Measurements from ENCODE around the gene LRCH4. TPM values are rescaled to one million over a fixed set of nuclear protein-coding genes. Genes with fewer than 3 reads are reported as not detected.

LRCH4 gene
- total and polyA plus RNA-seq, 2 of the 13 experiments (the other 11 are each of a cell fraction or from before 2014, with no cell fraction given): 7.0 to 9.3 TPM

DNA sequence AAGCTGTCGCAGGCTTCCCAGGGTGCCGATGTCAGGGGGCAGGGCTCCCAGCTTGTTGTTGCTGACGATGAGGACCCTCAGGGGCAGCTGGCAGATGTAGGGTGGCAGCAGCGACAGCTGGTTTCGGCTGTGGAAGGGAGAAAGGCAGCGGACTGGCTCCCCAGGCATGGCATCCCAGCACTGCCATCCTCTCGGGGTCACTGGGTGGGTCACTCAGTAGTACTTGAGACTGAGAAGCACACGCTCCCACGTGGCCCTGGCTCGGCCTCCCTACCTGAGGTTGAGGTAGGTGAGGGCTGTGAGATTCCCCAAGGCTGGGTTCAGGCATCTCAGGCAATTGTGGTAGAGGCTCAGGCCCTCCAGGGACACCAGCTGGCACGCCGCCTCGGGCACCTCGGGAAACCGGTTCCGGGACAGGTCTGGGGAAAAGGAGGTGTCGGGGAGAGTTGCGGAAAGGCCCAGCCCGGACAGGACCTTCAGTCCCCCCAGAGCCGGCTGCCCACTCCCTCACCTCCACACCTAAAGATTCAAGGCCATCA is 3.8 kb downstream of the LRCH4 start:
- POLR2A ChIA-PET: interaction anchor here (1.6 kb wide), 1 partner anchor 10 kb away, joined by 8 read pairs; no protein-coding TSS in a partner anchor
- TF ChIP-seq ZNF513 (CRISPR knock-in tag; conservative IDR thresholded peaks at IDR 0.05) (no peak), AGO1 (IDR thresholded peaks at IDR 0.05; ENCODE audit: low read depth, low read length, poor library complexity, severe bottlenecking) (peak; percentile 89), SPEN (CRISPR knock-in tag; IDR thresholded peaks at IDR 0.05; ENCODE audit: low read depth) (no peak), KLF13 (CRISPR knock-in tag; IDR thresholded peaks at IDR 0.05) (no peak), EED (CRISPR knock-in tag; IDR thresholded peaks at IDR 0.05) (no peak), HDAC6 (IDR thresholded peaks at IDR 0.05; ENCODE audit: low read depth, low read length) (no peak), ZNF709 (CRISPR knock-in tag; IDR thresholded peaks at IDR 0.05) (no peak), NCOA5 (CRISPR knock-in tag; IDR thresholded peaks at IDR 0.05) (no peak), ZNF12 (CRISPR knock-in tag; IDR thresholded peaks at IDR 0.05) (no peak), PAXIP1 (CRISPR knock-in tag; conservative IDR thresholded peaks at IDR 0.05) (no peak), KDM5B (CRISPR knock-in tag; IDR thresholded peaks at IDR 0.05; ENCODE audit: borderline replicate concordance) (no peak), AGO2 (optimal IDR thresholded peaks at IDR 0.05; ENCODE audit: low read depth, low read length) (peak; percentile 63)
- TF ChIP-seq, protein P1, sequence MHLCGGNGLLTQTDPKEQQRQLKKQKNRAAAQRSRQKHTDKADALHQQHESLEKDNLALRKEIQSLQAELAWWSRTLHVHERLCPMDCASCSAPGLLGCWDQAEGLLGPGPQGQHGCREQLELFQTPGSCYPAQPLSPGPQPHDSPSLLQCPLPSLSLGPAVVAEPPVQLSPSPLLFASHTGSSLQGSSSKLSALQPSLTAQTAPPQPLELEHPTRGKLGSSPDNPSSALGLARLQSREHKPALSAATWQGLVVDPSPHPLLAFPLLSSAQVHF (CRISPR knock-in tag; IDR thresholded peaks at IDR 0.05): no peak
- DNase-seq (ENCODE audit: low spot score): no peak

More for the DNA sequence above, 3.8 kb downstream of the LRCH4 start:
- in situ Hi-C loops (cut with HindIII; ENCODE audit: extremely low pct_ligation_motif_present, low pct_unique_long_range_greater_than_20kb): no loop called here
- Histone ChIP-seq H4K20me1 (ENCODE audit: insufficient read depth, low read length) (peaks cover 8% of the 10 kb centered on the region; the same call in 1 of the 2 replicates), H3K79me2 (ENCODE audit: insufficient read depth, low read length) (peaks cover 6% of the 10 kb centered on the region), H3K36me3 (replicated peaks in 1 of 2; ENCODE audit: control insufficient read depth in 1 of 2, insufficient read depth in 2 of 2, low read length in 2 of 2) (peaks cover 13 to 25% of the 10 kb centered on the region in 2 experiments; a peak in 4 of 5 replicates), H3K4me3 (replicated peaks in 1 of 3; ENCODE audit: insufficient read depth in 1 of 3, low read depth in 2 of 3, low read length in 3 of 3) (no peak overlapping the region), H3K4me1 (ENCODE audit: insufficient read depth, low read length) (peaks cover 20% of the 10 kb centered on the region), H3K27me3 (ENCODE audit: control insufficient read depth in 1 of 2, insufficient read depth in 2 of 2, low read length in 2 of 2) (no peaks in the 10 kb centered on the region; a peak in 1 of 5 replicates), H3K27ac (ENCODE audit: extremely low read length, insufficient read depth, low read length) (no peak overlapping the region), H3K4me2 (ENCODE audit: low read depth, low read length) (no peak overlapping the region), H3K9ac (ENCODE audit: insufficient read depth, low read depth, low read length) (no peak overlapping the region), H3K9me3 (ENCODE audit: low read length) (no peaks in the 10 kb centered on the region), H2AFZ (ENCODE audit: low read length) (no peak overlapping the region)
- 97% methylated on average over 16 of the region's 20 CpGs for WGBS (ENCODE audit: low lambda C conversion rate)
- FAIRE-seq (no peak), ATAC-seq (no peak)
- CTCF ChIA-PET (ENCODE audit: low intra/inter-chr PET ratio, low total read pairs): no interaction called here
- BruUV-seq (replicated peaks): no TSS peak
- intact Hi-C loops (cut with micrococcal nuclease; ENCODE audit: unreplicated experiment): no loop called here

Measured in HepG2 (cell line).